Activated CD4-positive, alpha-beta T cell treated with anti-CD3 and anti-CD28 coated beads for 4 hours (primary cell): ENCODE measurements around the gene PHACTR1.
"Not testable (repeated sequence)": the region's sequence is repeated elsewhere in the genome, so short reads cannot be mapped to it uniquely, and the experiment has no call there.

Experiments
- DNase-seq, 2 donors: peaks; one replicate each; pipeline ENCODE4 v3.0.0-alpha.2; 2020

Gene PHACTR1

GRCh38 chr6:13216236-13217014, 499.9 kb downstream of the PHACTR1 start:
- no peak for DNase-seq

GRCh38 chr6:13217206-13217905, 500.8 kb downstream of the PHACTR1 start:
- no peak for DNase-seq

GRCh38 chr6:13220266-13220665, 503.7 kb downstream of the PHACTR1 start:
- DNase-seq: no peak

GRCh38 chr6:13222048-13222447, 505.5 kb downstream of the PHACTR1 start:
- DNase-seq: no peak

- DNase-seq: no peak
These were observed 509.5 kb downstream of the PHACTR1 start for GRCh38 chr6:13226071-13226470.

GRCh38 chr6:13228264-13229204, 512.0 kb downstream of the PHACTR1 start:
- DNase-seq: no peak

- DNase-seq: peak; percentile 2 to 9
These were observed 512.9 kb downstream of the PHACTR1 start for GRCh38 chr6:13229205-13230085.

GRCh38 chr6:13233106-13233505, 516.5 kb downstream of the PHACTR1 start:
- DNase-seq: no peak

- DNase-seq: no peak
These were observed 517.6 kb downstream of the PHACTR1 start for GRCh38 chr6:13234130-13234529.

GRCh38 chr6:13235339-13235738, 518.8 kb downstream of the PHACTR1 start:
- no peak for DNase-seq

- no peak for DNase-seq
These were observed 520.8 kb downstream of the PHACTR1 start for GRCh38 chr6:13237318-13237717.

GRCh38 chr6:13238017-13238416, 521.5 kb downstream of the PHACTR1 start:
- no peak for DNase-seq

- DNase-seq: no peak
These were observed 522.2 kb downstream of the PHACTR1 start for GRCh38 chr6:13238640-13239216.

- DNase-seq: no peak
These were observed 523.2 kb downstream of the PHACTR1 start for GRCh38 chr6:13239530-13240455.

- DNase-seq: no peak
These were observed 524.8 kb downstream of the PHACTR1 start for GRCh38 chr6:13241364-13241763.

- DNase-seq: no peak
These were observed 525.6 kb downstream of the PHACTR1 start for GRCh38 chr6:13242178-13242577.

GRCh38 chr6:13242590-13242989, 526.0 kb downstream of the PHACTR1 start:
- no peak for DNase-seq

- no peak for DNase-seq
These were observed 526.5 kb downstream of the PHACTR1 start for GRCh38 chr6:13243033-13243432.

GRCh38 chr6:13243745-13244144, 527.2 kb downstream of the PHACTR1 start:
- not testable (repeated sequence) for DNase-seq

- no peak for DNase-seq
These were observed 531.1 kb downstream of the PHACTR1 start for GRCh38 chr6:13247627-13248026.

GRCh38 chr6:13248053-13248452, 531.5 kb downstream of the PHACTR1 start:
- DNase-seq: no peak
